Measurements from ENCODE around the gene ROR2.
"Not testable (repeated sequence)": the region's sequence is repeated elsewhere in the genome, so short reads cannot be mapped to it uniquely, and the experiment has no call there.

Gene ROR2

DNA sequence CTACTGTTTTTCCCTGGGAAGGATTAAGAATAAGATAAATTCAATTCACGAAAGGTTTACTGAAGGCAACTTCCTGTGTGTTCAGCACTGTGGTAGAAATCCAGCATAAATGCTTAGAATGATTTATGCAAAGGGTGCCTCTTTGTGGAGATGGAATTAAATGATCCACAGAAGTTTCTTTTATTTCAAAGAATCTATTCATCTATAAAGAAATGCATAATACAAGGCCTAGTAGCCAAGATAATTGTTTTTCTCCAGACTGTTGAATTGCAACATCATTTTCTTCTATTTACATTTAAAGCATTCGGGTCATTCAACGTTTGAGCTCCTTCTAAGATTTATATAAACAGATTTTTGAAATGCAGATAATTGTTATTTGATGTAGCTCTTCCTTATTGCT lies 387.6 kb downstream of the ROR2 start:
- intact Hi-C loops (cut with DNase I), result no loop called here
- DNase-seq, result no peak

- intact Hi-C loops (cut with DNase I), result no loop called here
- DNase-seq, result no peak
Observed at GRCh38 chr9:91560301-91560700, 389.7 kb downstream of the ROR2 start.

DNA sequence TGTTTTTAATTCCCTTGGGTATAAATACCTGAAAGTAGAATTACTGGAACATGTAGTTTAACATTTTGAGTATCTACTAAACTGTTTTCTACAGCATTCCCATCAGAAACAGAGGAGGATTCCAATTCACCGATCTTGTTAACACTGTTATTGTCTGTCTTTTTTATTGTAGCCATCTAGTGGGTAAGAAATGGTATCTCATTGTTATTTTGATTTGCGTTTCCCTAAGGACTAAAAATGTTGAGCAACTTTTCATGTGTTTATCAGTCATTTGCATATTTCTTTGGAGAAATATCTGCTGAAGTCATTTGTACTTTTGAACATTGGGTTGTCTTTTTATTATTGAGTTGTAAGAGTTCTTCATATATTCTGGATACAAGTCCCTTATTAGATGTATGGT lies 391.1 kb downstream of the ROR2 start:
- intact Hi-C loops (cut with DNase I), result no loop called here
- no peak for DNase-seq

GRCh38 chr9:91558395-91558794 lies 391.6 kb downstream of the ROR2 start:
- intact Hi-C loops (cut with DNase I), result no loop called here
- no peak for DNase-seq

DNA sequence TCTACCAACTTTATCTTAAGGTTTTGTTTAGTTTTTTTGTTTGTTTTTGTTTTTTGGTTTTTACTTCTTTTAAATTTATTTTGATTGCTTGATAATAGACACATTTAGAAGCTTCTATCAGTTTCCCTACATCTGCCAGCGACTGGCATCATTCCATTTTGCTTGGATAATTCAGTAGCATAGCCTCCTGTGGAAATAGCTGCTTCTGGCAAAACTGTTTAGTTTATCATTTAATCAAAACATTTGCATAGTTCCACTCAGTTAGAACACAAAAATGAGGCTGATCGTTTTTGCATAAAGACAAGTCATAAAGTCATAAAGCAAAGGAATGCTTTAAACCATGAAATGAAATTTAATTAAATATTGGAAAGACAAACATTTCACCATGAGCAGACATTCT lies 392.7 kb downstream of the ROR2 start:
- no peak for DNase-seq
- intact Hi-C loops (cut with DNase I), result no loop called here

- intact Hi-C loops (cut with DNase I), result no loop called here
- DNase-seq, result no peak
Observed at GRCh38 chr9:91555132-91555531, 394.9 kb downstream of the ROR2 start.

- DNase-seq, result no peak
Observed at GRCh38 chr9:91549177-91549576, 400.9 kb downstream of the ROR2 start.

GRCh38 chr9:91547081-91547480 lies 402.9 kb downstream of the ROR2 start:
- DNase-seq, result no peak
- intact Hi-C loops (cut with DNase I), result no loop called here

More at GRCh38 chr9:91549177-91549576, 400.9 kb downstream of the ROR2 start:
- intact Hi-C loops (cut with DNase I), result no loop called here

- no peak for DNase-seq
- intact Hi-C loops (cut with DNase I), result no loop called here
Observed at GRCh38 chr9:91546574-91546973, 403.5 kb downstream of the ROR2 start.

- intact Hi-C loops (cut with DNase I), result no loop called here
Observed at GRCh38 chr9:91541734-91542133, 408.3 kb downstream of the ROR2 start.

DNA sequence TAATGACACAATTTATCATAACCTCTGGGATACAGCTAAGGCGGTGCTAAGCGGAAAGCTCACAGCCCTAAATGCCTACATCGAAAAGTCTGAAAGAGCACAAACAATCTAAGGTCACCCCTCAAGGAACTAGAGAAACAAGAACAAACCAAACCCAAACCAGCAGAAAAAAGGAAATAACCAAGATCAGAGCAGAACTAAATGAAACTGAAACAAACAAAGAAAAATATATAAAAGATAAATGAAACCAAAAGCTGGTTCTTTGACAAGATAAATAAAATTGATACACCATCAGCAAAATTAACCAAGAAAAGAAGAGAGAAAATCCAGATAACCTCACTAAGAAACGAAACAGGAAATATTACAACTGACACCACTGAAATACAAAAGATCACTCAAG lies 409.5 kb downstream of the ROR2 start:
- intact Hi-C loops (cut with DNase I); DNase-seq: not testable (repeated sequence)

More at GRCh38 chr9:91541734-91542133, 408.3 kb downstream of the ROR2 start:
- DNase-seq, result no peak

DNA sequence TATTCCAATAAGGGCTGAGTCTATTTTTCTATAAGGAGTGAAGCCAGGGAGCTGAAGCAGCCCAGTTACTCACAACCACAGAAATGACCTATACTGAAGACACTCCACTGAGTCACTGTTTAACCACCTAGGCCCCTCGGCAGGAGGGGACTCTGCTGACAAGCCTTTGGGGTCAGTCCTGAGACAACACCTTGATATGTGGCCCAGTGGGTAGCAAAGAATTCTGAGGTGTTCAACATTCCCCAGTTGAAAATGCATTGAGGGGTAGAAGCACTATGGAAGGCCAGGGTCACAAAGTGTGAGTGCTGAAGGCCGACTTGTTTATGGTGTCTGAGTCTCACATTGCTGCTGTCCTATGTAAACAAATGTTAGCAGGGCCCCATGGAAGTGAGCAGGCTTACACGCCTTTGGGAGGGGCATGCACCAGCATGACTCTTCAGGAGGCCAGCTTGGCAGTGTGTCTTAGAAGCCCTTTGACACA lies 413.8 kb downstream of the ROR2 start:
- DNase-seq, result no peak
- intact Hi-C loops (cut with DNase I), result no loop called here

DNA sequence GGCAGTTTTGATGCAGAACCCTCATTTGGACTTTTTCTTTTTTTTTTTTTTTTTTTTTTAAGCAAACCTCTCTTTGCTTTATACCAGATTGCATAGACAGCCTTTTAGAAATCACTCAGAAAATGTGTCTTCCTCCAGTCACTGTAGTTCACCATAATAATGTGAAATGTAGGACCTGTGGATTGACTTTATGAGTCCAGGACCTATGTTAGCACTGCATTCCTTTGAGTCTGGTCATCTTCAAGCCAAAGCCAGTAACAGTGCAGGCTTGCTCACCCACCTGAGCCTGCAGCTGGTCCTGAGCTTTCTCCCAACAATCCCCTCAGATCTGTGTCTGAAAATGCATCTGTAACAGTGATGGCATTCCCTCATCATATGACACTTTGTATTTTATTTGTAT lies 415.7 kb downstream of the ROR2 start:
- DNase-seq, result no peak
- intact Hi-C loops (cut with DNase I), result no loop called here

GRCh38 chr9:91533382-91533781 lies 416.6 kb downstream of the ROR2 start:
- intact Hi-C loops (cut with DNase I), result no loop called here

GRCh38 chr9:91532325-91532724 lies 417.7 kb downstream of the ROR2 start:
- DNase-seq, result no peak
- intact Hi-C loops (cut with DNase I), result no loop called here

More at GRCh38 chr9:91533382-91533781, 416.6 kb downstream of the ROR2 start:
- DNase-seq, result no peak

DNA sequence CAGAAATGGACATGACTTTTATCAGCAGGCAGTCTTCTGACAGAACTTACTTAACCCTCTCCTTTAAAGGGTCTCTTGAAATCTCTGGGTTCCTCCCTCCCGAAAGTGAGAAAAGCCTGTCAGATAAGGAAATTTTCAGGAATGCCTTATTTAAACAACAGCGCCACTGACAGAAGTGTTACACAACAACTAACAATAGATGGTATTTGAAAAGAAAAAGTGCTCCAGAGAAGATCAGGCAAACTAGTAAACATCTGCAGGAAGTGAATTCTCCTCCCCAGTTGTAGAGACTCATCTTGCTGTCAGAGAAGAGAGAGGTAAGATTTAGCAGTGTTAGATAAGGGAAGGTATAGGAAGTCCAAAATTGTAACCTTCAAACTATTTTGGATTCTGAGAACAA lies 419.2 kb downstream of the ROR2 start:
- intact Hi-C loops (cut with DNase I), result no loop called here
- DNase-seq, result no peak

DNA sequence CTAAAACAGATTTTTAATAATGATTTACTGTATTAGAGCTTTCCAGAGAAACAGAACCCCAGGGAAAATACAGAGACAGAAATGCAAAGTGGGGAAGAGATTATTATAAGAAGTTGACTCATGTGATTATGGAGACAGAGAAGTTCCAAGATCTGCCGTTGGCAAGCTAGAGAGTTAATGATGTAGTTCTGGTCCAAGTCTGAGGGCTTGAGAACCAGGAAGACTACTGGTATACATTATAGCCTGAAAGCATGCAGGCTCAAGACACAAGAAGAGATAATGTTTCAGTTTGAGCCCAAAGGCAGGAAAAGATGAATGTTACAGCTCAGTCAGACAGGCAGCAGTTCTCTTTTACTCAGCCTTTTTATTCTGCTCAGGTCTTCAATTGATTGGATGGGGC lies 427.5 kb downstream of the ROR2 start:
- intact Hi-C loops (cut with DNase I), result no loop called here
- DNase-seq, result no peak

- no peak for DNase-seq
- intact Hi-C loops (cut with DNase I), result no loop called here
Observed at GRCh38 chr9:91519520-91520277, 430.3 kb downstream of the ROR2 start.

DNA sequence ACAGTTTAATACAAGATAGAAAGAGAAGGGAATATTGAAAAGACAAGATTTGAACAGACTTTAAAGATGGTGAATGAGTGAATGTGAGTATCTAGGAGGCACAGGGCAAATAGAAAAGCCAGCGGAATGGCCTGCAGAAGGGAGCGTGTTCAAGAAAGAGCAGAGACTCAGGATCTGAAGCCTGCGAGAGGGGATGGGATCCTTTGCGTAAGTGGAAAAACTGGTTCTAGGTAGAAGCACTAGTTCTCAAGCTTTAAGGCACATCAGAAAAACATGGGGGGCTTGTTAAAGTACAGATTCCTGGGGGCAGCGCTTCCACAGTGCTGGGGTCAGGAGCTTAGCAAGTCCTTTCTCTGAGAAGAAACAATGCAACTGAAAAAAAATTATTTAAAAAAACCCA lies 431.6 kb downstream of the ROR2 start:
- intact Hi-C loops (cut with DNase I), result no loop called here
- no peak for DNase-seq

DNA sequence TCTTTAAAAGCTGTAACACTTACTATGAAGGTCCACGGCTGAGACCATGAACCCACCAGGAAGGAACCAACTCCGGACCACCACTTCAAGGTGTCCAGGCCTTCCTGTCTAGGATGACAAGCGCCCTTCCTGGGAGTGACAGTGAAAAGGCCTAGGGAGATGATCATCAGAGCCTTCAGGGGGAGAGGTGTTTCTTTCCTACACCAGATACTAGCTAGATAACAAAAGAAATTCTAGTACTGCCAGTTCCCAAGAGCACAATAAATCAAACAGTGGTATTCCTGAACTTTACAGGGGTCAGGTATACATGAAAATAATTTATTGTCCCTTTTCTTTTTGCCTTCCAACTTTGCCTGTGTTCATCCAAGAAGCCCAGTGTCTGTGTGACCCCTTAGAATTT lies 432.2 kb downstream of the ROR2 start:
- DNase-seq, result no peak

DNA sequence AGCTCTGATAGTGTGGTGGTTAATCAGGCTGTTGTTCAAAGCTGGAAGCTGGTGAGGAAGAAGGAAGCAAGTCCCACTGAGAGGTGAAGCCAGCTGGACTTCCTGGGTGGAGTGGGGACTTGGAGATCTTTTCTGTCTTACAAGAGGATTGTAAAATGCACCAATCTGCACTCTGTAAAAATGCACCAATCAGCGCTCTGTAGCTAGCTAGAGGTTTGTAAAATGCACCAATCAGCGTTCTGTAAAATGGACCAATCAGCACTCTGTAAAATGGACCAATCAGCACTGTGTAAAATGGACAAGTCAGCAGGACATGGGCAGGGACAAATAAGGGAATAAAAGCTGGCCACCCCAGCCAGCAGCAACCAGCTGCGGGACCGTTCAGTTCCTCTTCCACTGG lies 432.7 kb downstream of the ROR2 start:
- DNase-seq; intact Hi-C loops (cut with DNase I): not testable (repeated sequence)

More for the DNA sequence above, 432.2 kb downstream of the ROR2 start:
- intact Hi-C loops (cut with DNase I), result no loop called here

Measured in head of caudate nucleus (tissue), 42 donors.